Upper lobe of left lung (tissue), 4 donors: ENCODE measurements around the gene ACOD1.

ENCODE experiments used
- EP300 ChIP-seq, 4 donors: sonication (generic); formaldehyde crosslinking; IDR thresholded peaks; one replicate each; pipeline ENCODE4 v1.5.1; 2017; ENCODE audit warnings: antibody characterized with exemption in 4 of 4, control low read depth in 2 of 4
- POLR2A ChIP-seq, 4 donors: fragments of 450-650 bp; IDR thresholded peaks; one replicate each; pipeline ENCODE4 v1.5.1; 2016 to 2017; ENCODE audit warnings: antibody characterized with exemption in 4 of 4, mild to moderate bottlenecking in 2 of 4
- POLR2AphosphoS5 ChIP-seq, 2 donors: sonication (generic); formaldehyde crosslinking; IDR thresholded peaks; one replicate each; pipeline ENCODE4 v1.5.1; 2017; ENCODE audit warnings: antibody characterized with exemption in 2 of 2
- TF ChIP-seq, protein P1 (sequence below), 6 experiments: fragments of 450-650 bp in 4 of 6; fragments of 200-600 bp in 2 of 6; sonication (generic) in 2 of 6; IDR thresholded peaks; one replicate each; pipeline ENCODE4 v1.5.1; 2016 to 2019; ENCODE audit warnings: antibody characterized with exemption in 6 of 6

DNA sequence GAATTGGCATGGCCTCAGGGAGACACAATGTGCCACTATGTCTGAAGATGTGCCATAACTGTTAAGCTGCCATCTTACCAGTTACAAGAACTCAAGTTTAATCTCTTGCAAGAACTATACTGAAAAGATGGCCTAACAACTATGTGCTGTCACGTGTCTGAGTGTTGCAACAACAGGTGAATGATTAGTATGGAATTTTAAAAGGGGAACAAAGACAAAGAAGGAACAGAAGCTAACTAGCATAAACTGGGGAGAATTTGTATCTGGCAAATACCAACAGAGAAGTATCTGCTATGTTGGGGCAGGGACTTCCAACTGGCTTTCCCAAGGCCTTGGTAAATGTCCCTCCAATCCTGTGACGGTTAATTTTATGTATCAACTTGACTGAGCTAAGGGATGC is 11.5 kb upstream of the ACOD1 start:
- TF ChIP-seq, protein P1, sequence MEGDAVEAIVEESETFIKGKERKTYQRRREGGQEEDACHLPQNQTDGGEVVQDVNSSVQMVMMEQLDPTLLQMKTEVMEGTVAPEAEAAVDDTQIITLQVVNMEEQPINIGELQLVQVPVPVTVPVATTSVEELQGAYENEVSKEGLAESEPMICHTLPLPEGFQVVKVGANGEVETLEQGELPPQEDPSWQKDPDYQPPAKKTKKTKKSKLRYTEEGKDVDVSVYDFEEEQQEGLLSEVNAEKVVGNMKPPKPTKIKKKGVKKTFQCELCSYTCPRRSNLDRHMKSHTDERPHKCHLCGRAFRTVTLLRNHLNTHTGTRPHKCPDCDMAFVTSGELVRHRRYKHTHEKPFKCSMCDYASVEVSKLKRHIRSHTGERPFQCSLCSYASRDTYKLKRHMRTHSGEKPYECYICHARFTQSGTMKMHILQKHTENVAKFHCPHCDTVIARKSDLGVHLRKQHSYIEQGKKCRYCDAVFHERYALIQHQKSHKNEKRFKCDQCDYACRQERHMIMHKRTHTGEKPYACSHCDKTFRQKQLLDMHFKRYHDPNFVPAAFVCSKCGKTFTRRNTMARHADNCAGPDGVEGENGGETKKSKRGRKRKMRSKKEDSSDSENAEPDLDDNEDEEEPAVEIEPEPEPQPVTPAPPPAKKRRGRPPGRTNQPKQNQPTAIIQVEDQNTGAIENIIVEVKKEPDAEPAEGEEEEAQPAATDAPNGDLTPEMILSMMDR (IDR thresholded peaks at IDR 0.05) = no peak
- TF ChIP-seq POLR2A (IDR thresholded peaks at IDR 0.05) = no peak
- TF ChIP-seq POLR2AphosphoS5 (IDR thresholded peaks at IDR 0.05) = no peak
- no peak for TF ChIP-seq EP300 (IDR thresholded peaks at IDR 0.05)
